ENCODE data around the gene MRPL23.

Gene MRPL23

DNA sequence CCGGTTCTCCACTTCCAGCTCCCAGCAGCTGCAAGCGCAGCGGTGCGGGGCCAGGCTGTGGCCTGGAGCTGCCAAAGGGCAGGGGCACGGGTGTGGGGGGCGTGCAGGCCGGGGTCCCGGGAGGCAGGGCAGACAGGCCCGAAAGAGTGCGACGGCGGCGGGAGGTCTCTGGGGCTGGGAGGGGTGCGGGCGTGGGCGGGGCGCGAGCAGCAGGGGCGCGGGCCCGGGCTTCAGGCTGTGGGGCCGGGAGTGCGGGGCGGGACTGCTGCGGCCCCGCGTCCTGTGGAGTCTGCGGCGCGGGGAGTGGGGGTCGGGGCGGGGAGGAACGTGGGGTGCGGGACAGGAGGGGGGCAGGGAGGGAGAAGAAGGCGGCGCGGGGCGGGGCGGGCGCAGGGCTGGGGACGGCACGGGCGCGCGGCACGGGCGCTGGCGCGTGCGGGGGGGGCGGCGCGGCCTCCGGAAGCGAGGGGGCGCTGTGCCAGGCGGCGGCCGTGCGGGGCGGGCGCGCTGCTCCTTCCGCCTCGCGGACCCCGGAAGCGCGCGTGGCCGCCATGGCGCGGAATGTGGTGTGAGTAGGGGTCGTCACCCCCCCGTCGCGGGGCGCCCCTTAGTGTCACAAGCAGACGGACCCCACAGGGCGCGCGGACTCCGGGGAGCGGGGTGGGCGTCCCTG is at the start of gene MRPL23:
MRPL23 (plus strand) TSS at position 521 of the 673 bp plus-strand sequence; CDS start at position 552, 31 bp downstream.
- H3K4me1 Mint-ChIP-seq (ENCODE audit: low read depth) = no peaks in the 10 kb centered on the region
- H3K27me3 Mint-ChIP-seq (ENCODE audit: low read depth) = no peaks in the 10 kb centered on the region
- no peak for DNase-seq (ENCODE audit: low spot score)

DNA sequence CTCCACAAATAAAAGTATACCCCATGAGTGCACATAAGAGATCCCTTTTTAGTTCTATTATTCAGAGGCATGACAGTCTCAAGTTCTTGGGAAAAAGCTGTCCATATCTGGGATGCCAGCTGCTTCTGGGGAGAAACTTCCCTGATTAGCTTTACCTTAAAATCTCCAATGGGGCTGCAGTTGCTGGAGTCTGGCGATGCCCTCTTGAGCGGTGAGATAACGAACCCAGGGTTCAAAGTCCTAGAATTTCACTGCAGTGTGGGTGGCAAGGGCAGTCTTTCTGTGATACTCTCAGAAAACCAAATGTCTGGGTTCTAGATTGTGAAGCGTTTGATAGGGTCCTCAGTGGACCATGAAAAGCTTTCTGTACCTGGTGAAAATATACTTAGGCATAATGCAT is 48.0 kb upstream of the MRPL23 start:
- H3K27me3 Mint-ChIP-seq (ENCODE audit: low read depth) = peaks cover 32% of the 10 kb centered on the region
- H3K27ac Mint-ChIP-seq = no peak overlapping the region
- H3K4me1 Mint-ChIP-seq (ENCODE audit: low read depth) = peaks cover 2% of the 10 kb centered on the region
- DNase-seq (ENCODE audit: low spot score) = no peak
- no peak overlapping the region for H3K4me3 Mint-ChIP-seq
- no peaks in the 10 kb centered on the region for H3K36me3 Mint-ChIP-seq (ENCODE audit: low read depth)
- no peaks in the 10 kb centered on the region for H3K9me3 Mint-ChIP-seq

More for the DNA sequence above, at the start of gene MRPL23:
- H3K4me3 Mint-ChIP-seq = no peak within 1 kb of the TSS
- H3K36me3 Mint-ChIP-seq (ENCODE audit: low read depth) = no peaks in the 10 kb centered on the region
- no peaks in the 10 kb centered on the region for H3K9me3 Mint-ChIP-seq
- H3K27ac Mint-ChIP-seq = no peak within 1 kb of the TSS

DNA sequence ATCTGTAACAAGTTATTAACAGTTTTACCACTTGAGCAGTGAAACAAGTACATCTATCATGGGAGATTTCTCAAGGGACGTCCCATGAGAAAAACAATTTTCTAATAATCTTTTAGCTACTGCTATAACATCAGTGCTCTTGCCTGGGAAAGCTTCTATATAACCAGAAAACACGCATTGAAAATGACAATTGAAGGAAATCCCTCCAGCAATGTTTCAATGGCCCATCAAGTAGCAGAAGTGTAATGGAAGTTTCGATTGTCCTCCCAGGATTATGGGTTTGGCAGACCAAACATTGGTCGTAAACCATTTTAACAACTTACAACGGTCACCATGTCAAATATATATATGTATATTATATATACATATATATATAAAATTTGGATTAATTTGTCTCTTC is 47.4 kb upstream of the MRPL23 start:
- Mint-ChIP-seq H3K36me3 (ENCODE audit: low read depth) (no peaks in the 10 kb centered on the region), H3K4me3 (no peak overlapping the region), H3K9me3 (no peaks in the 10 kb centered on the region), H3K27ac (no peak overlapping the region), H3K27me3 (ENCODE audit: low read depth) (peaks cover 32% of the 10 kb centered on the region), H3K4me1 (ENCODE audit: low read depth) (peaks cover 2% of the 10 kb centered on the region)
- DNase-seq (ENCODE audit: low spot score) = no peak

DNA sequence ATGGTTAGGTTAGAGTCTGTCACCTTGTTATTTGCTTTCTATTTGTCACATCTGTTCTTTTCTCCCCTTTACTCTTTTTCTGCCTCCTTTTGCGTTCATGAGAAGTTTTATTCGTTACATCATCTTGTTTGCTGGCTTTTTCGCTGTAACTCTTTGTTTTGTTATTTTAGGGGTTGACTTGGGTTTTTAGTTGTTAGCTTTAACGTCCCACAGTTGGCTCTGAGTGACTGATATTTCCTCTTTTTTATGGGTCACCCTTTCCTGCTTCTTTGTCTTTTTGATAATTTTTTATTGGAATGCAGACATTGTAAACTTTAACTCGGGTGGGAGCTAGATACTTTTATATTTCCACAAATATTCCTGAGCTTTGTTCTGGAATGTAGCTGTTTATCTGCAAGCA is 41.0 kb upstream of the MRPL23 start:
- Mint-ChIP-seq H3K4me1 (ENCODE audit: low read depth) (peaks cover 2% of the 10 kb centered on the region), H3K27me3 (ENCODE audit: low read depth) (peaks cover 16% of the 10 kb centered on the region), H3K4me3 (no peak overlapping the region), H3K9me3 (no peaks in the 10 kb centered on the region), H3K27ac (no peak overlapping the region), H3K36me3 (ENCODE audit: low read depth) (no peaks in the 10 kb centered on the region)
- no peak for DNase-seq (ENCODE audit: low spot score)

DNA sequence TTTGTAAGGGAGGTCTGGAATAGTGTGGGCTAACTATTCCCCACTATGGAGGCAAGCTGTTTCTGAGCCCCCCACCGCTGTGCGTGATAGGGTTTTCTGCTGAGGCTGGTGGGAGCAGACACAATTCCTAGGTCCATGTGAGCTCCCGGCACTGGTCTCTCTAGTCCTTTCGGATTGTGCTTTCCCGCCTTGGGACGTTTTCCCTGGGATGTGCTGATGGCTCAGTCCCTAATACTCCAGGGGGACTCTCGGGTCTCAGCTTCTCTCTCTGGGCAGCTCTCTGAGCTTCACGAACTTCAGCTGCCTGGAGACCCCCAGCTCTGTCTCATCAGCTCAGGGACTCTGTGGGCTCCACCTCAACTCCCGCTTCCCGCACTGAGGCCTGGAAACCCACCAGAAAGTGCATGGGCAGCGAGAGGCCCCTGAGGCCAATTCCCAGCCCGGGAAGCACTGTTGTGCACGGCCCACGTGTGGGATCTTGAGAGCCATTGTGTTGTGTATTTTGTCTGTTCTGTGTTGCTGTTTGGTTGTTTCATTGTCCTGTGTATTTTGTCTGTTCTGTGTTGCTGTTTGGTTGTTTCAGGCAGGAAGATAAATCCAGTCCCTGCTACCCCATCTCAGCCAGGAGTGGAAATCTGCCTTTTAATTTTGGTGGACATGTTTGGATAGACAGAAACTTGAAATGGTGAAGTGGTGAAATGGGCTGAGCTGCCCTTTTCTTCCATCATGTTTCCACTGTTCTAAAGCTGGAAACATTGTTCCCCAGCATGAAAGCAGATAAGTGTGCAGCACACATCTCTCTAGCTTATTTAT is 40.3 kb upstream of the MRPL23 start:
- Mint-ChIP-seq H3K27ac (no peak overlapping the region), H3K4me3 (no peak overlapping the region), H3K4me1 (ENCODE audit: low read depth) (no peaks in the 10 kb centered on the region), H3K9me3 (no peaks in the 10 kb centered on the region), H3K27me3 (ENCODE audit: low read depth) (peaks cover 13% of the 10 kb centered on the region), H3K36me3 (ENCODE audit: low read depth) (no peaks in the 10 kb centered on the region)
- no peak for DNase-seq (ENCODE audit: low spot score)

DNA sequence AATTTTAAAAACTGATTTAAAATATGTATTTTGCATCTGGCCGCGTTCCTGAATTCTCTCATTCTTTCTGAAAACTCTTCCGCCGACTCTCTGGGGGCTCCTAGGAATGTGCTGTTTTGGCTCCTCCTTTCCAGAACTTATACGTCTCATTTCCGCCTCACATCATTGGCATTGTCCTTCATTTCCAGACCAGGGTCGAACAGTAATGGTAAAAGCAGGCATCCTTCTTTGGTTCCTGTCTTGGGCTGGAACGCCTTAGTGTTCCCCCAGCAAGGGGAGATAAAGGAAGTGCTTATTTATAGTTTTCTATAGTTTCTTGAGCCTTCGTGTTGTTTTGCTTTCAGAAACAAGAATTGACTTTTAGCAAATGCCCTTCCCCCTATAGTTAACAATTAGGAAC is 38.5 kb upstream of the MRPL23 start:
- no peaks in the 10 kb centered on the region for H3K36me3 Mint-ChIP-seq (ENCODE audit: low read depth)
- no peak for DNase-seq (ENCODE audit: low spot score)
- no peaks in the 10 kb centered on the region for H3K4me1 Mint-ChIP-seq (ENCODE audit: low read depth)
- no peaks in the 10 kb centered on the region for H3K9me3 Mint-ChIP-seq
- no peak overlapping the region for H3K27ac Mint-ChIP-seq
- H3K4me3 Mint-ChIP-seq = no peak overlapping the region
- peaks cover 20% of the 10 kb centered on the region for H3K27me3 Mint-ChIP-seq (ENCODE audit: low read depth)

DNA sequence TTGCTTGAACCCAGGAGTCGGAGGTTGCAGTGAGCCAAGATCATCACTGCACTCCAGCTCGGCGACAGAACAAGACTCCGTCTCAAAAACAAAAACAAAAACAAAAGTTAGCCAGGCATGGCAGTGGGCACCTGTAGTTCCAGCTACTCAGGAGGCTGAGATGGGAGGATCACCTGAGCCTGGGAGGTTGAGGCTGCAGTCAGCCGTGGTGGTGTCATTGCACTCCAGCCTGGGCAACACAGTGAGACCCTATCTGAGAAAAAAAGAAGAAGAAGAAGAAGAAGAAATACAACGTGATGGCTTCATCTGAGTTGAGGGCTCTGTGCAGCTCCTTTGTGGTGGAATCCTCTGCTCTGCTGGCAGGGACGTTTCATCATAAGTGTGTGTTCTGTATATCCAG is 37.6 kb upstream of the MRPL23 start:
- H3K36me3 Mint-ChIP-seq (ENCODE audit: low read depth) = no peaks in the 10 kb centered on the region
- no peak for DNase-seq (ENCODE audit: low spot score)
- H3K27me3 Mint-ChIP-seq (ENCODE audit: low read depth) = peaks cover 20% of the 10 kb centered on the region
- no peak overlapping the region for H3K27ac Mint-ChIP-seq
- no peaks in the 10 kb centered on the region for H3K4me1 Mint-ChIP-seq (ENCODE audit: low read depth)
- no peak overlapping the region for H3K4me3 Mint-ChIP-seq
- no peaks in the 10 kb centered on the region for H3K9me3 Mint-ChIP-seq

DNA sequence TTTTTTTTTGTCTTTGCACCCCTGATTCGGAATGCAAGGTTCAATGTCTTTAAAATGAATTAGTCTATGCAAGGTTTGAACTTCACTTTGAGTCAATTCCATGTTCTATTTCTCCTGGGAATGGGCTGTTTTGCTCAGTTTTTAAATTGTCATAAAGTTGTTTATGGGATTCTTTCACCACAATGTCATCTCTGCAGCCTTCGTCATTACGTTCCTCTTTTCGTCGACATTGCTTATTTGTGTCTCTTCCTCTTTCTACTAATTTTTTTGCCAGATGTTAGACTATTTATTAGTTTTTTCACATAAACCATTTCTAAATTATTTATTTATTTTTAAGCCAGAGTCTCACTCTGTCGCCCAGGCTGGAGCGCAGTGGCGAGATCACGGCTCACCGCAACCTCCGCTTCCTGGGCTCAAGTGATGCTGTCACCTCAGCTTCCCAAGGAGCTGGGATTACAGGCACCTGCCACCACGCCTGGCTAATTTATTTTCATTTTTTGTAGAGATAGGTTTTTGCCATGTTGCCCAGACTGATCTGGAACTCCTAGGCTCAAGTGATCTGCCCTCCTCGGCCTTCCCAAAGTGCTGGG is 34.7 kb upstream of the MRPL23 start:
- Mint-ChIP-seq H3K27ac (no peak overlapping the region), H3K27me3 (ENCODE audit: low read depth) (peaks cover 17% of the 10 kb centered on the region), H3K4me1 (ENCODE audit: low read depth) (peaks cover 3% of the 10 kb centered on the region)

DNA sequence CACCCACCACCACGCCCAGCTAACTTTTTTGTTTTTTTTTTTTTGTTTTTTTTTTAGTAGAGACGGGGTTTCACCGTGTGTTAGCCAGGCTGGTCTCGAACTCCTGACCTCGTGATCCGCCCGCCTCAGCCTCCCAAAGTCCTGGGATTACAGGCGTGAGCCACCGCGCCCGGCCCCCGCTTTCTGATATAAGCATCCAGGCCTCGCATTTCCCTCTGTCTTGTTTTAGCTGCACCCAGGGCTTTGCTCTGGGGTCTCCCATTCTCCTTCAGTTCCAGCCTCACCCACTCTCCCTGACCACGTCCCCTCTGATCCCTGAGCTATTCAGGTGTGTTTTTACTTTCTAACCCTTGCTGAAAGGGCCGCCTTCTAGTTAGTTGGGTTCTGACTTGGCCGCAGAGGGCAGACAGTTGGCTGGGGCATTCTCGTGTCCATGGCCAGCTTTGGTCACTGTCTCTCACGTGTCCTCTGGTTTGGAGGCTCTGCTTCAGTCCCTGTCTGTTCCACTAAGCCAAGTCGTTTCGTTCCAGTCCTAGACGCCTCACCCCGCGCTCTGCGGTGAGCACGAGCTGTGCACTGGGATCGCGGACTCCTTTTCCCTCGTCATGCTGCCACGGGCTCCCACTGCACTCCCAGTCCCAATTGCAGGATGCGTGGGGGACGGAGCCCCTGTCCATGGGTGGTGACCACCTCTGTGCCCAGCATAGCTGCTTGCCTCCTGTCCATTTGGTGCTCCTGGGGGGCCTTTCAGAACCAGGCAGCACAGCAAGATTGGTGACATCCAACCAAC is 33.7 kb upstream of the MRPL23 start:
- DNase-seq (ENCODE audit: low spot score) = no peak

More for the DNA sequence above, 34.7 kb upstream of the MRPL23 start:
- no peak overlapping the region for H3K4me3 Mint-ChIP-seq
- no peak for DNase-seq (ENCODE audit: low spot score)
- peaks cover 3% of the 10 kb centered on the region for H3K36me3 Mint-ChIP-seq (ENCODE audit: low read depth)
- no peaks in the 10 kb centered on the region for H3K9me3 Mint-ChIP-seq

DNA sequence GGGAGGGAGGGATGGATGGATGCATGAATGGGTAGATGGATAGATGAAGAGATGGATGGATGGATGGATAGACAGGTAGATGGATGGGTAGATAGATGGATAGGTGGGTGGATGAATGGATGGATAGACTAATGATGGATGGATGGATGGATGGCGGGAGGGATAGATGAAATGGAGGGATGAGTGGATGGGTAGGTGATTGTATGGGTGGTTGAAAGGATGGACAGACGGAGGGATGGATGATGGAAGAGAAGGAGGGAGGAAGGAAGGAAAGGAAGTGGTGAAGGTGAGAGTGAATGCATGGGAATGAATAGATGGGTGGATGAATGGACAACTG is 31.4 kb upstream of the MRPL23 start:
- no peaks in the 10 kb centered on the region for H3K9me3 Mint-ChIP-seq
- H3K4me1 Mint-ChIP-seq (ENCODE audit: low read depth) = peaks cover 3% of the 10 kb centered on the region
- H3K27ac Mint-ChIP-seq = peak overlapping the region; percentile 12
- no peak for DNase-seq (ENCODE audit: low spot score)
- H3K36me3 Mint-ChIP-seq (ENCODE audit: low read depth) = peaks cover 3% of the 10 kb centered on the region
- H3K27me3 Mint-ChIP-seq (ENCODE audit: low read depth) = peaks cover 8% of the 10 kb centered on the region
- no peak overlapping the region for H3K4me3 Mint-ChIP-seq

More for the DNA sequence above, 33.7 kb upstream of the MRPL23 start:
- Mint-ChIP-seq H3K27ac (no peak overlapping the region), H3K4me3 (no peak overlapping the region), H3K9me3 (no peaks in the 10 kb centered on the region), H3K27me3 (ENCODE audit: low read depth) (peaks cover 14% of the 10 kb centered on the region), H3K4me1 (ENCODE audit: low read depth) (peaks cover 3% of the 10 kb centered on the region), H3K36me3 (ENCODE audit: low read depth) (peaks cover 3% of the 10 kb centered on the region)

DNA sequence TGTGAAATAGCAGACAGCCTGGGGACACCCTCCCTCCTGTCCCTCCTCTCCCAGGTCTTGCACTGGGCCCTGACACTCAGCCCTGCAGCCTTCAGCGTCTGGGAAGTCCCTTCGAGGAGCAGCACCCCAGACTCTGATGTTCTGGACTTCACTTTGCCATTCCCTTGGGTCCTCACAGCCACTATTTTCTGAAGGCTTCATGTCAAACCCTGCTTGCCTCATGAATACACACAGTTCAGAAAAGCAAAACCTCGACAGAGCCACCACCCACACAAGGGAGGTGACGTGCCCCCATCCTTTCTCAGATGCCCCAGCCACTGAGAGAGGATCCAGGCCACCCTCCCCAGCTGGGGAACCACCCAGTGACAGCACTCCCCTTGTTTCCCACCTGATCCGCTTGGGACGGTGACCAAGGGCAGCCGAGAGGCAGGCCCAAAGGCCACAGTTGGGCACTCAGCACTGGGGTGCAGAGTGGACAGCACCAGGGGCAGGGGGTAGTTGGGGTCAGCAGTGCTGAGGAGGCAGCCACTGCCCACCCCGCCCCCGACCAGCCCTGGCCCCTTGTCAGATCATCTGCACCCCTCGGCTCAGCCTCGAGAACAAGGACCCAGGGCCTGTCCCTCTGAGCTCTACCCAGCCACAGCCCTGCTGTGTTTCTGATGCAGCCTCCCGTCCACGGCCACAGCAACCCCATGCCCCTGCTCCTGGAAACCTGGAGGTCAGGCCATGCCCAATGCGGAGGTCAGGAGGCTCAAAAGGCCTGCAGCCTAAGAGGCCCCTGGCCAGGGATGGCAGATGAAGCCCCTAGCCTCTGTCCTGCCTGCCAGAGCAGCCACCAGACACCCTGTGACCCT is 30.8 kb upstream of the MRPL23 start:
- peaks cover 7% of the 10 kb centered on the region for H3K27me3 Mint-ChIP-seq (ENCODE audit: low read depth)
- H3K27ac Mint-ChIP-seq = peak overlapping the region; percentile 42
- peaks cover 3% of the 10 kb centered on the region for H3K4me1 Mint-ChIP-seq (ENCODE audit: low read depth)
- no peak overlapping the region for H3K4me3 Mint-ChIP-seq
- H3K9me3 Mint-ChIP-seq = no peaks in the 10 kb centered on the region
- DNase-seq (ENCODE audit: low spot score) = no peak
- H3K36me3 Mint-ChIP-seq (ENCODE audit: low read depth) = peaks cover 3% of the 10 kb centered on the region

DNA sequence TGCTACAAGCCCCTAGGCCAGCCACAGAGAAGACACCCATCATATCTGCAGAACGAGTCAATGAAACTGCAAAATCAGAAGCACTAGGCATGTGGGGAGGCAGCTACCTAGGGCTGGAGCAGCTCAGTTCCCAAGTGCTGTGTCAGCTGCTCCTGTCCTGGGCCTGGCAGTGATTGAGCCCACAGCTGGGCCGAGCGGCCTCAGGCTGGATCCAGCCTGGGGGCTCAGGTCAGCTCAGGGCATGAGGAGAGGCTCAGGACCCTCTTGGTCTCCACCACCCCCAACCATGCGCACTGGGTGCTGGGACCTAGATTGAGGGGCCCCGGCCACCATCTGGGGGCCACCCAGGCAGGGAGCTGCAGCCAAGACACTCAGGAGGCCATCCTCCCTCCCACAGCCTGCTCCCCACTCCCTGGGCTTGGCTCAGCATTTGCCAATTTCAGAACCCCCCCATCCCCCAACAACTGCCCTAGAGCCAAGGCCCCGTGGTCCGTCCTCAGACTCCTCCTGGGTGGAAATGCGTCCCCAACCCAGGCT is 30.1 kb upstream of the MRPL23 start:
- DNase-seq (ENCODE audit: low spot score) = no peak
- H3K4me3 Mint-ChIP-seq = no peak overlapping the region
- peaks cover 3% of the 10 kb centered on the region for H3K36me3 Mint-ChIP-seq (ENCODE audit: low read depth)
- H3K27ac Mint-ChIP-seq = peak overlapping the region; percentile 42
- H3K27me3 Mint-ChIP-seq (ENCODE audit: low read depth) = peaks cover 7% of the 10 kb centered on the region
- H3K9me3 Mint-ChIP-seq = no peaks in the 10 kb centered on the region
- H3K4me1 Mint-ChIP-seq (ENCODE audit: low read depth) = peaks cover 3% of the 10 kb centered on the region
